HG03196 (cell line): ENCODE results near the gene CIROP.

ENCODE experiments used
- ATAC-seq: cut with Tn5 transposase; IDR thresholded peaks from one replicate; pipeline ENCODE4 v1.9.1; 2021; ENCODE audit not compliant: unreplicated experiment

CIROP gene

DNA sequence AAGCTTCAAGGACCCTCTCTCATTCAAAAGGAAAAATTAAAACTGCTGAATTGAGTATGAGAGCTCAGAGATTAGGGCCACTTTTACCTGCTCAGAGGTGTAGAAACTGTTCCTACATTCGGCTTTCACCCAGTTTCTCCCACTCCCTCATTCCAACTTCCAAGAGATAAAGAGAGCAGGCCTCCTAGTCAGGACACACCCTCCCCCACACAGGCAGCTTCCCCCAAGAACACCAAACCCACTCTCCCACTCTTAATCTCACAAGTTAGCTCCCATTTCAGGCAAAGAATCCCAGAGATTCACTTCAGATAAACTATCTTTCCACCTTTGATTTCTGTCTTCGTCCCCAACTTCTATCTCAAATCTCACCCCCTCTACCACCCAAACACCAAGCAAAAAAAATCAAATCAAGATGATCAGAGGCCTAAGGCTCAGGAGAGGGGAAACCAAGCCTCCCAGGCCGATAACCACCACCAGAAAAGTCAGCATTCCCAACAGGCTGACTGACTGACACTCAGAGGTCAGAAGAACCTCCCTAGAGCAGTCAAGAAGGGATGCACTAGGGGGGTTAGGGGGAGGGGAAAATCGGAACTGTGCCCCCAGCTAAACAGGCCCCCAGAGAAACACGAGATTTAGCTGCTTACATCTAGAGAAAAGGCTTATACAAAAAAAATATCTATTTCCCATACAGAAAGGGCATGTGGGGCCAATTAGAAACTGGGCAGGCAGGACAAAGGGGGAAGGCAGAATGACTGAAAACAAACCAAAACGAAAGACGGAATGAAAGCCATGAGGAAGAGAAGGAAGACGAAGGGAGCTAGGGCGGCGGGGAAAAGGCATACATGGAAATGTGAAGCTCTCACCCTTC, 34.3 kb downstream of the CIROP start:
- ATAC-seq = no peak

GRCh38 chr14:23069413-23069806, 35.4 kb downstream of the CIROP start:
- no peak for ATAC-seq

- ATAC-seq = peak; percentile 52
Observed at GRCh38 chr14:23068789-23069412, 35.9 kb downstream of the CIROP start.

DNA sequence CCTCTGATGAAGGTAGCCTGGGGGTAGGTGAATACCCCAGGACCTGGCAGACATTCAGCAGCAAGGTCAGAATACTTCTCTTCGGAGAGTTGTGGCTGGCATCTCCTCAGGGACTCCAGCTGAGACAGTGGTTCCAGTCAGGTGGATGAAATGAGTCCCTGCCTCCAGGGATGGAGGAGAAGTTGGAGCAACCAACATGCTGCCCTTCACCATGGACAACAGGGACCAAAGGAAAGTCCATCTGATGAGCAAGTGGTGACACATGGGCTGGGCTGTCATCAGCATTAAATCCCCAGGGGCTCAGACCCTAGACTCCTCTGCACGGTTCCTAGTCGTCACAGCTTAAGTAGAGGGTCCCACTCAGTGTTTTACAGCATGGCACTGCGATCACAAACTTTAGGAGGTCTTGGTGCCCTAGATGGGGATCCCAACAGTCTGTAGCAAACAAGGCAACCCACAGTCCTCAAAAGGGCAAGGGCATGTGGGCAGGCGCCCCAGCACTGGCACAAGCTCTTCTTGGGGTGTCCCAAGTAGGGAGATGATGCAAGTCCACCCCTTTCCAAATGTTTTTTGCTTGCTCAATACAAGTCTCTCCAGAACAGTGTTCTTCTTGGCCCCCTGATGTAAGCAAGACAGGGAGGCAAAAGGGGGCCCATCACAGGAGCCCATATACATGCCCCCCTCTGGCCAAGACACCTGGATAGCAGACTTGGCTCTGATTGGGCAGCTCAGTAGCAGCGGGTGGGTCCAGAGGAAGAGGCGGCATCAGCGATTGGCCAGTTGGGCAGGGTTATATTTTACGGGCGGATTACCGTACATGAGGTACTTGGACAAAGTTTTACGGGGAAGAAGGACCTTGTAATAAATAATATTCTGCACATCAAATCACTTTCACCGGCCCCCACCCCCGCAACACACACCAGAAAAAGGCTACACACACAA, 36.7 kb downstream of the CIROP start:
- ATAC-seq = no peak

- ATAC-seq = no peak
Observed at GRCh38 chr14:23066855-23067744, 37.7 kb downstream of the CIROP start.

DNA sequence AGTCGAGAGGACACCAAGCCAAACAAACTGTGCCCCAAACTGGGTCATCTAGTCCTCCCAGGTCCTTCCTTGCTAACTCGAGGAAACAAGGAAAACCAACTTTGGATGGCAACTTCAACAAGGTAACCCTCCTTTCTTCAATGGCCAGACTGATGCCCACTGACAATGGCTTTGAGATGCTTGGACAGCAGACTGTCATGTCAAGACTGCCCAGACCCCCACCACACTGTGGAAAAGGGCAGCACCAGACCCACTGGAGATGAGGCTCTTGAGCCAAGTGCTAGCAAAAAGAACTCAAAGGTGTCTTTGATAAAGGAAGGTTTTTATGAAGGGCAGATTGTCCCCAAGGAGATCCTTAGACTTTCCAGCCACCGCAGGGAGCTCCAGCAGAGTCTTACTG, 38.4 kb downstream of the CIROP start:
- no peak for ATAC-seq

- no peak for ATAC-seq
Observed at GRCh38 chr14:23063601-23064000, 41.2 kb downstream of the CIROP start.

- ATAC-seq = no peak
Observed at GRCh38 chr14:23062002-23062401, 42.8 kb downstream of the CIROP start.

- ATAC-seq = no peak
Observed at GRCh38 chr14:23060536-23061260, 44.1 kb downstream of the CIROP start.

- no peak for ATAC-seq
Observed at GRCh38 chr14:23058654-23059504, 45.9 kb downstream of the CIROP start.

GRCh38 chr14:23057757-23058653, 46.8 kb downstream of the CIROP start:
- peak; percentile 64 for ATAC-seq

- ATAC-seq = no peak
Observed at GRCh38 chr14:23056956-23057756, 47.6 kb downstream of the CIROP start, which contains the start of gene CDH24. TSS of gene CDH24 (minus strand) at chr14:23057520. CDS start at chr14:23055733, 1,787 bp downstream.

- peak; percentile 44 for ATAC-seq
Observed at GRCh38 chr14:23056145-23056955, 48.4 kb downstream of the CIROP start.

- ATAC-seq = no peak
Observed at GRCh38 chr14:23055621-23056144, 49.1 kb downstream of the CIROP start.

- ATAC-seq = no peak
Observed at GRCh38 chr14:23055147-23055550, 49.6 kb downstream of the CIROP start.
